ENCODE data around the gene CMC2.

Gene CMC2

DNA sequence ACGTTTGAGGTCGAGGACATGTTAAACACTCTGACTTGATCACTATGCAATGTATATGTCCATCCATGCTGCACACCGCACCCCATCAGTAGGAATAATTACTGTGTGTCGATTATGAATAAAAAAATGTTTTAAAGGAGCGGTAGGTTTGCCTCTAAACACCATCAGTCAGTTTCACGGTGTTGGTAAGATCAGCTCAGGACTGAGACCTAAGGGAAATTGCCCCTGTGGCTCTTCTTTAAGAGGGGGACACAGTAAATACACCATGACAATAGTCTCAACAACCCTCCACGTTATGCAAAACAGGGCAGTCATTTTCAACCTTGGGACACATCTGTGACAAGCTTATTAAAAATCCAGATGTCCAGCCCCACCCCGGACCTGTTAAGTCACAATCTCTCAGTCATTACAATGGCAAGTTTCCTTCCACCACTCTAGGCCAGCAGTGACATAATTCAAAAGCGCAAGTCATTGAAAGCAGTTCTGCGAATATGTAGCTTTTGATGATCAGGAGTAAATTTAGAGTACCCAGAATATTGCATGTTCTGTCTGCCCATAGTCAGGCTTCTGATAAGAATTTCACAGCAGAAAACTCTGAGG, 30.2 kb upstream of the CMC2 start:
- H3K27me3 ChIP-seq (ENCODE audit: control insufficient read depth, low read length) = no peaks in the 10 kb centered on the region
- peaks cover 13% of the 10 kb centered on the region for H3K4me1 ChIP-seq (ENCODE audit: control insufficient read depth, low read length)
- peaks cover 10% of the 10 kb centered on the region; the same call in 1 of the 2 replicates for H3F3A ChIP-seq (ENCODE audit: control insufficient read depth, insufficient read depth)
- no peaks in the 10 kb centered on the region for H3K9me2 ChIP-seq (replicated peaks; ENCODE audit: control insufficient read depth, low read length)
- TF ChIP-seq, protein P1, sequence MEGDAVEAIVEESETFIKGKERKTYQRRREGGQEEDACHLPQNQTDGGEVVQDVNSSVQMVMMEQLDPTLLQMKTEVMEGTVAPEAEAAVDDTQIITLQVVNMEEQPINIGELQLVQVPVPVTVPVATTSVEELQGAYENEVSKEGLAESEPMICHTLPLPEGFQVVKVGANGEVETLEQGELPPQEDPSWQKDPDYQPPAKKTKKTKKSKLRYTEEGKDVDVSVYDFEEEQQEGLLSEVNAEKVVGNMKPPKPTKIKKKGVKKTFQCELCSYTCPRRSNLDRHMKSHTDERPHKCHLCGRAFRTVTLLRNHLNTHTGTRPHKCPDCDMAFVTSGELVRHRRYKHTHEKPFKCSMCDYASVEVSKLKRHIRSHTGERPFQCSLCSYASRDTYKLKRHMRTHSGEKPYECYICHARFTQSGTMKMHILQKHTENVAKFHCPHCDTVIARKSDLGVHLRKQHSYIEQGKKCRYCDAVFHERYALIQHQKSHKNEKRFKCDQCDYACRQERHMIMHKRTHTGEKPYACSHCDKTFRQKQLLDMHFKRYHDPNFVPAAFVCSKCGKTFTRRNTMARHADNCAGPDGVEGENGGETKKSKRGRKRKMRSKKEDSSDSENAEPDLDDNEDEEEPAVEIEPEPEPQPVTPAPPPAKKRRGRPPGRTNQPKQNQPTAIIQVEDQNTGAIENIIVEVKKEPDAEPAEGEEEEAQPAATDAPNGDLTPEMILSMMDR (IDR thresholded peaks at IDR 0.05; ENCODE audit: low read depth, low read length, poor library complexity, severe bottlenecking) = no peak
- peak overlapping the region; percentile 84 for H3K4me3 ChIP-seq (ENCODE audit: low read length)
- H3K27ac ChIP-seq (ENCODE audit: low read depth, low read length) = no peak overlapping the region; the same call in 1 of the 2 replicates
- no peaks in the 10 kb centered on the region for H3K9me3 ChIP-seq (ENCODE audit: control insufficient read depth, insufficient read depth, low read length)
- peaks cover 12% of the 10 kb centered on the region for H3K36me3 ChIP-seq (ENCODE audit: control insufficient read depth, low read length)
- H3K79me2 ChIP-seq (ENCODE audit: control insufficient read depth, low read length) = peaks cover 38% of the 10 kb centered on the region
- H3K4me2 ChIP-seq (ENCODE audit: low read length) = peak overlapping the region; percentile 90
- 0 out of 2 replicates have a peak, but pooled peaks cover 3% of the 10 kb centered on the region for H4K20me1 ChIP-seq (ENCODE audit: control insufficient read depth, insufficient read depth, low read depth, low read length)

DNA sequence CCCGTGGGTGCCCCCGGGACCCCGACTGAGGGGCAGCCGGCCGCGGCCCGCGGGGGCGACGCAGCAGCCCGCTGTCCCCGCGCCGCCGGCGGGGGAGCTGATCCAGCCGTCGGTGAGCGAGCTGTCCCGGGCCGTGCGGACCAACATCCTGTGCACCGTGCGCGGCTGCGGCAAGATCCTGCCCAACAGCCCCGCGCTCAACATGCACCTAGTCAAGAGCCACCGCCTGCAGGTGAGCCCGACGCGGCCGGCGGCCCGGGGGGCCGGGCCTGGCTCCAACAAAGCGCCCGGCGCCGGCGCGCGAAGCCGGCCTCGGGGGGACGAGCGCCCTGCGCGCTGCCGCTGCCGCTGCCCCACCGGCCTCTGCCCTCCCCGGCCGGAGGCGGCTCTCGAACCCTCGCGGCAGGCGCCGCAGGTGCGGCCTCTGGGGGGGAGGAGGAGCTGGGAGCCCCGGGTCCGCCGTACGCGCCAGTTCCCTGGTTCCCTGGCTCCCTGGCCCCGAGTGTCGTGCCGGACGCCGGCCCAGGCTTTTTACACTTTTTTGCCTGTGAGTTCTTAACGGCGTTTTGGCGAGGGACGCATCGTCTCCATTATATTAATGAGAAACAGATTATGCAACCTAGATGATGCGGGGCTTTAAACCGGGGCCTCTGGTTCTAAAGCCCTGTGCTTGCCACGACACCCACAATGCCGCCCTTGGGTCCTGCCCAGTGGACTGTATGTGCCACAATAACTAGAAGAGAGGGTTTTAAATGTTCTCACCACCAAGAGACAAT, 29.5 kb upstream of the CMC2 start:
- Histone ChIP-seq H3K36me3 (ENCODE audit: control insufficient read depth, low read length) (peaks cover 9% of the 10 kb centered on the region), H3K27me3 (ENCODE audit: control insufficient read depth, low read length) (no peaks in the 10 kb centered on the region), H3K9me2 (replicated peaks; ENCODE audit: control insufficient read depth, low read length) (no peaks in the 10 kb centered on the region), H3F3A (ENCODE audit: control insufficient read depth, insufficient read depth) (peaks cover 11% of the 10 kb centered on the region; the same call in 1 of the 2 replicates), H3K27ac (ENCODE audit: low read depth, low read length) (no peak overlapping the region; the same call in 1 of the 2 replicates), H3K4me1 (ENCODE audit: control insufficient read depth, low read length) (peaks cover 13% of the 10 kb centered on the region), H3K9me3 (ENCODE audit: control insufficient read depth, insufficient read depth, low read length) (no peaks in the 10 kb centered on the region), H3K4me2 (ENCODE audit: low read length) (peak overlapping the region; percentile 90), H3K79me2 (ENCODE audit: control insufficient read depth, low read length) (peaks cover 38% of the 10 kb centered on the region), H4K20me1 (ENCODE audit: control insufficient read depth, insufficient read depth, low read depth, low read length) (0 out of 2 replicates have a peak, but pooled peaks cover 3% of the 10 kb centered on the region), H3K4me3 (ENCODE audit: low read length) (peak overlapping the region; percentile 84)
- no peak for TF ChIP-seq EZH2phosphoT487 (IDR thresholded peaks at IDR 0.05; ENCODE audit: borderline replicate concordance, low read length)
- TF ChIP-seq, protein P1 (IDR thresholded peaks at IDR 0.05; ENCODE audit: low read depth, low read length, poor library complexity, severe bottlenecking) = no peak

DNA sequence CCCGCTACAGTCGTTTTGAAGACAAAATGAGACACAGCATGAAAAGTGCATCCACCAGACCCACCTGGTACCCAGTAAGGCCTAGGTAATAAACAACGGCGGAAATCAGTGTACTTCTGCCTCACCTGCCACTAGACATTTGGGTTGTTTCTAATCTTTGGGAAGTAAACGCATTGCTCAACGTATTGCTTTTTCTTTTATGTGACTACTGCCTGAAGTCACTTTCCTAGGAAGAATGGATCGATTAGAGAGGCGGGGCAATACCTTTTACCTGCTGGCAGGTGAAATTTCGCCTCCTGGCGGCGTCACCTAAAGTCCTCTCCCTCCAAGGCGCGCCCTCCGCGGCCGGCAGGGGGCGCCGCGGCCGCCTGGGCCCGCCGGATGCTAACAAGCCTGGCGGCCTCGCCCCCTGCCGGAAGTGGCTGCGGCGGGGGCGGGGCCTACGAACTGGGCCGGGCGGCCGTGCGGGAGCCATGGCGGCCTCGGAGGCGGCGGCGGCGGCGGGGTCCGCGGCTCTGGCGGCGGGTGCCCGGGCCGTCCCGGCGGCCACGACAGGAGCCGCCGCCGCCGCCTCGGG, 28.8 kb upstream of the CMC2 start, which contains the start of gene ATMIN:
Gene ATMIN, plus strand, starts transcription at position 445 of the 577 bp plus-strand sequence. Its CDS starts 29 bp downstream, at position 474.
- no peak within 1 kb of the TSS; the same call in 1 of the 2 replicates for H3K27ac ChIP-seq (ENCODE audit: low read depth, low read length)
- no peaks in the 10 kb centered on the region for H3K9me3 ChIP-seq (ENCODE audit: control insufficient read depth, insufficient read depth, low read length)
- H3K27me3 ChIP-seq (ENCODE audit: control insufficient read depth, low read length) = no peaks in the 10 kb centered on the region
- peak within 1 kb of the TSS; percentile 90 for H3K4me2 ChIP-seq (ENCODE audit: low read length)
- H3F3A ChIP-seq (ENCODE audit: control insufficient read depth, insufficient read depth) = peaks cover 12% of the 10 kb centered on the region; the same call in 1 of the 2 replicates
- no peaks in the 10 kb centered on the region for H3K9me2 ChIP-seq (replicated peaks; ENCODE audit: control insufficient read depth, low read length)
- no peak for TF ChIP-seq EZH2phosphoT487 (IDR thresholded peaks at IDR 0.05; ENCODE audit: borderline replicate concordance, low read length)
- TF ChIP-seq, protein P1 (IDR thresholded peaks at IDR 0.05; ENCODE audit: low read depth, low read length, poor library complexity, severe bottlenecking) = peak; percentile 98
- peaks cover 13% of the 10 kb centered on the region for H3K4me1 ChIP-seq (ENCODE audit: control insufficient read depth, low read length)
- peaks cover 11% of the 10 kb centered on the region for H3K36me3 ChIP-seq (ENCODE audit: control insufficient read depth, low read length)
- H3K79me2 ChIP-seq (ENCODE audit: control insufficient read depth, low read length) = peaks cover 38% of the 10 kb centered on the region
- 0 out of 2 replicates have a peak, but pooled peaks cover 3% of the 10 kb centered on the region for H4K20me1 ChIP-seq (ENCODE audit: control insufficient read depth, insufficient read depth, low read depth, low read length)
- peak within 1 kb of the TSS; percentile 84 for H3K4me3 ChIP-seq (ENCODE audit: low read length)
